Gastroesophageal sphincter (tissue), 4 donors: ENCODE results near the gene LRRC26. TPM values are rescaled to one million over a fixed set of nuclear protein-coding genes. Genes with fewer than 3 reads are reported as not detected.

ENCODE experiments used
- ATAC-seq: fragments of 150-250 bp; one replicate; pipeline ENCODE4 v1.9.1; 2016; ENCODE audit warnings: mild to moderate bottlenecking, moderate library complexity
- H3K27ac ChIP-seq, 4 donors: fragments of 200-600 bp; sonication (generic) in 3 of 4; 1 replicate in 3 of 4; 2 replicates in 1 of 4; pipeline ENCODE4 v1.5.1; 2016 to 2019
- H3K27me3 ChIP-seq: fragments of 200-600 bp; sonication (generic); one replicate; pipeline ENCODE4 v1.5.1; 2019
- H3K36me3 ChIP-seq, 2 donors: fragments of 200-600 bp; sonication (generic); one replicate each; pipeline ENCODE4 v1.5.1; 2019; ENCODE audit warnings: control low read depth in 1 of 2
- H3K4me1 ChIP-seq, 3 donors: fragments of 200-600 bp; sonication (generic); 1 replicate in 2 of 3; 2 replicates in 1 of 3; pipeline ENCODE4 v1.5.1; 2016 to 2019; ENCODE audit warnings: control low read depth in 2 of 3
- H3K4me3 ChIP-seq, 2 donors: fragments of 200-600 bp; sonication (generic); one replicate each; pipeline ENCODE4 v1.5.1; 2019; ENCODE audit warnings: mild to moderate bottlenecking in 1 of 2, moderate library complexity in 1 of 2
- H3K9me3 ChIP-seq, 3 donors: fragments of 200-600 bp; sonication (generic); one replicate each; pipeline ENCODE4 v1.5.1; 2017 to 2019; ENCODE audit warnings: control low read depth in 2 of 3
- CTCF ChIP-seq, 4 experiments: fragments of 200-600 bp in 2 of 4; fragments of 450-650 bp in 2 of 4; sonication (generic) in 1 of 4; IDR thresholded peaks; one replicate each; pipeline ENCODE4 v1.5.1; 2017 to 2019; ENCODE audit warnings: antibody characterized with exemption in 4 of 4, mild to moderate bottlenecking in 2 of 4, moderate library complexity in 2 of 4
- EP300 ChIP-seq: sonication (generic); formaldehyde crosslinking; IDR thresholded peaks from one replicate; pipeline ENCODE4 v1.6.1; 2017; ENCODE audit warnings: antibody characterized with exemption, mild to moderate bottlenecking
- POLR2A ChIP-seq, 2 donors: fragments of 450-650 bp; IDR thresholded peaks; one replicate each; pipeline ENCODE4 v1.6.1; 2017; ENCODE audit warnings: antibody characterized with exemption in 2 of 2, mild to moderate bottlenecking in 2 of 2, moderate library complexity in 1 of 2
- POLR2AphosphoS5 ChIP-seq: sonication (generic); formaldehyde crosslinking; IDR thresholded peaks from one replicate; pipeline ENCODE4 v1.6.1; 2017; ENCODE audit warnings: antibody characterized with exemption
- WGBS, 2 donors: methylation state at CpG; one replicate each; pipeline ENCODE4 v1.1.5; 2018; ENCODE audit warnings: low coverage in 1 of 2; 5-methylcytosine and 5-hydroxymethylcytosine counted together
- total RNA-seq, 4 donors: library from RNA; depleted of rRNA; stranded (reverse); fragments of >200 nt; gene quantifications; one replicate each; pipeline ENCODE4 v1.1.0, GENCODE V29; 2016

The LRRC26 gene
- total RNA-seq, 4 donors from 2014 or later: 7.7 TPM; not detected in 3

- Histone ChIP-seq H3K27me3 (peaks cover 83% of the 10 kb centered on the region), H3K9me3 (no peaks in the 10 kb centered on the region), H3K36me3 (no peaks in the 10 kb centered on the region), H3K4me1 (peaks cover 5 to 38% (median 25%) of the 10 kb centered on the region in 3 donors), H3K27ac (no peak overlapping the region), H3K4me3 (no peak overlapping the region)
- whole genome bisulfite sequencing, 2 donors: no CpG with 5 or more reads among the region's 22 CpGs
- TF ChIP-seq POLR2A (IDR thresholded peaks at IDR 0.05) (no peak), CTCF (IDR thresholded peaks at IDR 0.05) (no peak), POLR2AphosphoS5 (no peak), EP300 (no peak)
- ATAC-seq: no peak
These were observed 1.5 kb upstream of the LRRC26 start for GRCh38 chr9:137171149-137171900.

DNA sequence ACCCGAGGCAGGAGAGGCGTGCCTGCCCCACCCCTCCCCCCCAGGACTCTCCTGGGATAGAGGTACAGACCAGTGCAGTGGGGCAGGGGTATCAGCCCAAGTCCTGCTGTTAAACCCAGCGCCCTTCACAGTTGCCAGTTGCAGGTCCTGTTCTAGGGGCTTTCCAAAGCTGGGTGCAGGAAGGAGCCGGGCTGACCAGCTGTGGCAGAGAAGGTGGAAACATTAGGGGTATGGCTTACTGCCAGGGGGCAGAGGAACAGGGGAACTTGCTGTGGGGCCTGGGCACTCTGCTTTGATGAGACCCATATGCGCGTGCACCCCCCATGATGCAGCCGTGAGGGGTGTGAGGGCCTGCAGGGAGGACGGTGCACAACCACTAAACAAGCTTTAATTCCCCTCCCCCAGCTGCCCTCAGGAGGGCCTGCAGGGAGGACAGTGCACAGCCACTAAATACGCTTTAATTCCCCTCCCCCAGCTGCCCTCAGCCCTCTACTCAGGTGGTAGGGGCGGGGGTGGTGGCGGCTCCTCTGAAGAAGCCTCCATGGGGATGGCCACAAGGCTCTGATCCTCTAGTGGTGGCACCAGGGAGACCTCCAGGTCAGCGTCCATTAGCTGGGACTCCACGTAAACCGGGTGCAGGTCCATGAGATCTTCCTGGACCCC, 766 bp upstream of the LRRC26 start:
- TF ChIP-seq CTCF (IDR thresholded peaks at IDR 0.05) (no peak), POLR2A (IDR thresholded peaks at IDR 0.05) (no peak)
- H3K4me3 ChIP-seq: no peak overlapping the region
- H3K36me3 ChIP-seq: no peaks in the 10 kb centered on the region
- H3K27ac ChIP-seq: no peak overlapping the region
- WGBS, 2 donors: 0 to 40% methylated on average over 2 of the region's 14 CpGs
- peaks cover 90% of the 10 kb centered on the region for H3K27me3 ChIP-seq
- ATAC-seq: no peak
- H3K9me3 ChIP-seq: no peaks in the 10 kb centered on the region
- peaks cover 5 to 38% (median 25%) of the 10 kb centered on the region in 3 donors for H3K4me1 ChIP-seq

DNA sequence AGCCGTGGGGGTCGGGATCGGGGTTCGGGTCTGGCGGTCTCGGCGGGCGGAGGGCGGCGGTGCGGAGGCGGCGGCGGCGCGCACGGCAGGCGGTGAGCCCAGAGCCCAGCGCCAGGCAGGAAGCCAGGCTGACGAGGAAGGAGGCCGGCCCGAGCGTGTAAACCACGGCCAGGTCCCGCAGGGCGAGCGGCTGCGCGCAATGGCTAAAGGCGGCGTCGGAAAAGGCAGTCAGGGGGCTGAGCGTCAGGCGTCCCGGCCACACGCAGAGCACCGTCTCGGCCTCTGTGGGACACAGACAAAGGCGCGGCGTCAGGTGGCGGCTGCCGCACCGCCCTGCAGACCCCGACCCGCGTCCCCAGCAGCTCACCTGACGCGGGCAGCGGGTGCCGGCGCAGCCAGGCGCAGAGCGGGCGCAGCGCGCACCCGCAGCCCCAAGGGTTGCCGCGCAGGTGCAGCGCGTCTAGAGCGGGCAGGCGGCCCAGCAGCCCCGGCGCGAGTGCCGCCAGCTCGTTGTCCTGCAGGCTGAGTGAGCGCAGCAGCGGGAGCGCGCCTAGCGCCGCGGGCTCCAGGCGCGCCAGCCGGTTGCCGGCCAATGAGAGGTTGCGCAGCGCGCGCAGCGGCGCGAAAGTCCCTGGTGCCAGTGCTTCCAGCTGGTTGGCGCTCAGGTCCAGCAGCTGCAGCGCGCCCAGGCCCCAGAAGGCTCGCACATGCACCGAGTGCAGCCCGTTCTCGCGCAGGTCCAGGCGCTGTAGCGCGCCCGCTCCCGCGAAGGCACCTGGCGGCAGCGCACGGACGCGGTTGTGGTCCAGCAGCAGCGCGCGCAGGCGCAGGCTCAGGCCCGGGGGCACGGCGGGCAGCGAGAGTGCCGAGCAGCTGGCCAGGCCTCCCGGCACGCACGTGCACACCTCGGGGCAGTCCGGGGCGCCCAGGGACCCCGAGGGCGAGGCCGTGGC, 671 bp downstream of the LRRC26 start:
- H3K27ac ChIP-seq: no peak overlapping the region
- H3K4me3 ChIP-seq: peak overlapping the region in 1 of 2 donors; percentile 48
- TF ChIP-seq POLR2A (IDR thresholded peaks at IDR 0.05) (no peak), CTCF (IDR thresholded peaks at IDR 0.05) (no peak), EP300 (no peak), POLR2AphosphoS5 (no peak)
- WGBS, 2 donors: 0% methylated on average over 3 of the region's 124 CpGs; no CpG with 5 or more reads in 1 of the 2 donors
- H3K4me1 ChIP-seq: peaks cover 5 to 31% (median 25%) of the 10 kb centered on the region in 3 donors
- H3K9me3 ChIP-seq: no peaks in the 10 kb centered on the region
- peak; percentile 14 for ATAC-seq
- no peaks in the 10 kb centered on the region for H3K36me3 ChIP-seq
- H3K27me3 ChIP-seq: peaks cover 100% of the 10 kb centered on the region

- TF ChIP-seq CTCF (IDR thresholded peaks at IDR 0.05) (no peak), EP300 (no peak), POLR2AphosphoS5 (no peak), POLR2A (IDR thresholded peaks at IDR 0.05) (no peak)
- H3K4me3 ChIP-seq: peak overlapping the region in 1 of 2 donors; percentile 48
- peaks cover 100% of the 10 kb centered on the region for H3K27me3 ChIP-seq
- ATAC-seq: no peak
- H3K27ac ChIP-seq: no peak overlapping the region
- no peaks in the 10 kb centered on the region for H3K9me3 ChIP-seq
- peaks cover 5 to 36% (median 25%) of the 10 kb centered on the region in 3 donors for H3K4me1 ChIP-seq
- 0% methylated on average over 2 of the region's 36 CpGs; no CpG with 5 or more reads in 1 of the 2 donors for WGBS, 2 donors
- H3K36me3 ChIP-seq: no peaks in the 10 kb centered on the region
These were observed 1.3 kb downstream of the LRRC26 start for GRCh38 chr9:137168573-137168903.
